NCI-H146 (cell line): Measurements from ENCODE around the gene SYNGR1.

Source experiments
- DNase-seq: peaks from one replicate; lab custom pipeline; 2025; lab: John Stamatoyannopoulos, UW

SYNGR1 gene

GRCh38 chr22:39429186-39429585, 79.4 kb downstream of the SYNGR1 start:
- no peak for DNase-seq

DNA sequence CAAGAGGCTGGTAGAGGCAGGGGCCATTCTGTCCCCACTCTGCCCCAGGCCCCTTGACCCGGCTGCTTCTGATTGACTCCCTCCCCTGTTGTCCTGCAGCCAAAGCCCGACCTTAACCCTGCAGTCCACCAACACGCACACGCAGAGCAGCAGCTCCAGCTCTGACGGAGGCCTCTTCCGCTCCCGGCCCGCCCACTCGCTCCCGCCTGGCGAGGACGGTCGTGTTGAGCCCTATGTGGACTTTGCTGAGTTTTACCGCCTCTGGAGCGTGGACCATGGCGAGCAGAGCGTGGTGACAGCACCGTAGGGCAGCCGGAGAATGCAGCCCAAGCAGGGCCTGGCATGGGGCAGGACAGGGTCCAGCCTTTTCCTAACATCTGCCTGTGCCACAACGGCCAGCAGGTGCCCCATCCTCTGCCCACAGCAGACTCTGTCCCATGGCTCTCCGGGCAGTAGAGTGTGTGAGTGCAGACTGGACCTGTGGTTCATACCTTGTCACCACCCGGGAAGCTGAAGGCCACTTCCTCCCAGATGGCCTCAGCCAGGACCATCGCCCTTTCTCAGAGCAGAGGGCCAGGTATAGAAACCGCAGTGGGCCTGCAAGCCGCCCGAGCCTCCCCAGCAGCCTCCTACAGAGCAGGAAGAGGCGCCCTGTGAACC, 80.3 kb downstream of the SYNGR1 start:
- no peak for DNase-seq

DNA sequence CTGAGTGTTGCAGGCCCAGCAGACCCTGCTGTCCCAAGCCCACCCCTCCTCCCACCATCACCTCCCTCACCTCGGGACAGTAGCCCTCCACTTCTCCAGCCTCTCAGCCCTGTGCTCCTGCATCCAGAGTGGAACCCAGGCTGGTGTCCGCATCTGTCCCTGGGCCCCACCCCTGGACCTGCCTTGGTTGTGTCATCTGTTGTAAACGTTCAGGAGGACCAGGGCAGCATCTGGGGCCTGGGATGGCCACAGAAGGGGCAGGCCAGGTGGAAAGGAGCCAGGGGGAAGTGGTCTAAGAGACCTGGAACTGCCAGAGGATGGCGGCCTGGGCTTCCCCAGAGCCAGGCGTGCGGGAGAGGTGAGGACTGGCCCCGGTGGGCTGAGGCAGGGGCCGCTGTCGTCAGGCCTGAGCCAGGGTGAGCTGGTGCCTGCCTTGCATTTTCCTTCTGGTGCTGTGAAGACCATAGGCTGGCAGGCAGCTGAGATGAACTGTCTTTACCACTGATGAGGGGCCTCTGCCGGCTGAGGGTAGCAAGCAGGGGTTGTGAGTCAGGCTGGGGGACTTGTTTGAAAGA, 80.9 kb downstream of the SYNGR1 start:
- DNase-seq = no peak

DNA sequence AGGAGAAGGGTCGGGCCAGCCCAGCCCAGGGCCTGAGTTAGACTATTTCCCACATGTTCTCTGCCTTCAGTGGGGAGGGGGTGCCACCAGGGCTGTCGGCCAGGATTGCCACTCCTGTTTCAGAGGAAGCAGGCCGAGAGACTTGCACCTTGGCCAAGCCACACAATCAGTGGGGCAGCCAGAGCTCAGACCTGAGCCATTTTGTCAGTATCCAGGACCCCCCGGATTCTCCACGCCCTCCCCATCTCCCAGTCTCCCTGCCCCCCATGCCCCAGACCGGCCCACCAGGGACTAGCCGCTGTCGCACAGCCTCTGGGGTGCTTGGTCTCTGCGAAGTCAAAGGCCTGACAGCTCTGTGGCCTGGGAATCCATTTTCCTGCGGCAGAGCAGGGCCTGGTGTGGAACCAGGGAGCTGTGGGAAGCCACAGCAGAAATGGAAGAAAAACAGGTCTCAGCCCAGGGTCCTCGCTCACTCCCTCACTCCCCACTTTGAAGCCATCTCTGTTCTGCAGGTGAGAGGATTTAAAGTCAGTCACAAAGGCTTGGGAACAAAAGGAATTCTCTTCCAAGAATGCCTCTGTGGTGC, 81.5 kb downstream of the SYNGR1 start:
- no peak for DNase-seq

DNA sequence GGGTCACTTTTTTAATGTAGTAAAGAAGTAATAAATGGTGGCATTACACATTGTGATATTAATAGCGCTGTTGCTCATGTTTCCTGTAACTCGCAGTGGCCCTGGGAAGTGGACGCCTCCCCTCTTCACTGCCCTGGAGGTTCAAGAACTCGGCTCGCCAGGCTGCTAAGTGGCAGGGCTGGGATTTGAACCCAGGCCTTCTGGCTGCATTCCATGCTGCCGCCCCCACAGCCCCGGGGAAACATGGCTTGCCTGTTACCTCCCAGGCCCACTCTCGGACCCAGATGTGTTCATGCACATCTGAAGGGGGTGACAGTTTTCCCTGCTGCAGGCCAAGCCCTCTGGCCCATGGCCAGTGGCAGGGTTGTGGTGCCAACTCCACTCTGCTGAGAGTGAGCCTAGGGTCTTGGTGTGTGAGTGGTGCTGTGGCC, 82.0 kb downstream of the SYNGR1 start:
- DNase-seq = no peak

- no peak for DNase-seq
These were observed 82.6 kb downstream of the SYNGR1 start for GRCh38 chr22:39432361-39432811.

- no peak for DNase-seq
These were observed 83.9 kb downstream of the SYNGR1 start for GRCh38 chr22:39433476-39434242.

- DNase-seq = no peak
These were observed 84.5 kb downstream of the SYNGR1 start for GRCh38 chr22:39434243-39434653.

DNA sequence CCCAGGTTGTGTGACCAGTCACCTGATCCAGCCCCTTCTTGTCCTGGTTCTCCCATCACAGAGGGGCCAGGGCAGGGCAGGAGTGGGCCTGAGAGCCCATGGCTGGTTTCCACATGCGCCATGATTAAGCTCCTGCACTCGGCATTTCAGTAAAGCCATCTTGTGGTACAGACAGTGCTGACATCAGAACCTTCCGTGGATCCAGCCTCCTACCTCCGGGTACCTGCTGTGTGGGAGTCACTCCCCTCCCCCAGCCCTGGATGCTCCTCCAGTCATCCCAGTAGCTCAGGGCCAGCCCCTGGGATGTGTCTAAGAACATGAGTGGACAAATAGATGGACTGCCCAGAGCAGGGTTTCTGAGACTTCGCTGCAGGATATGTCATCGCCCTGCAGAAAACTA, 84.9 kb downstream of the SYNGR1 start:
- DNase-seq = no peak
